AG04450 (cell line): ENCODE results near the gene TPSB2. TPM values are rescaled to one million over a fixed set of nuclear protein-coding genes. Genes with fewer than 3 reads are reported as not detected.

Source experiments
- CTCF ChIA-PET: fragments of 300-600, 350-600 bp; formaldehyde crosslinking; extraction: SDS; loops from one replicate; lab custom pipeline; 2022; ENCODE audit warnings: antibody characterized with exemption, inconsistent platforms; lab: Charles Lee
- POLR2A ChIA-PET: fragments of 350-600 bp; formaldehyde crosslinking; extraction: SDS; loops from one replicate; lab custom pipeline; 2021; ENCODE audit warnings: antibody characterized with exemption, inconsistent platforms; lab: Yijun Ruan, JAX
- DNase-seq: peaks from one replicate; pipeline ENCODE4 v3.0.0-alpha.2; 2011; ENCODE audit warnings: low read depth, low spot score
- H3K27ac ChIP-seq: one replicate; pipeline ENCODE4 v1.5.1; 2012; ENCODE audit warnings: low read depth, low read length, control low read depth
- H3K27me3 ChIP-seq: one replicate; pipeline ENCODE4 v1.6.0; 2012; ENCODE audit warnings: low read length; ENCODE audit not compliant: control insufficient read depth, insufficient read depth
- H3K4me3 ChIP-seq: 2 replicates; pipeline ENCODE4 v1.5.1; 2011; ENCODE audit warnings: mild to moderate bottlenecking, low read depth, low read length, control low read depth
- H3K9me3 ChIP-seq: 2 replicates; pipeline ENCODE4 v1.5.1; 2012; ENCODE audit warnings: low read length; ENCODE audit not compliant: control insufficient read depth, insufficient read depth
- CTCF ChIP-seq: IDR thresholded peaks from 2 replicates; pipeline ENCODE4 v1.5.1; 2011; ENCODE audit warnings: low read depth, low read length, control low read depth, inconsistent platforms
- polyA plus RNA-seq: library from polyadenylated mRNA; depleted of rRNA; stranded (reverse); fragments of >200 nt; gene quantifications from 2 replicates; pipeline ENCODE4 v1.2.3, GENCODE V29; 2011

TPSB2 gene
- polyA plus RNA-seq, 1 experiment, result not detected

GRCh38 chr16:1211451-1212268 is 18.3 kb downstream of the TPSB2 start:
- H3K27me3 ChIP-seq, result no peaks in the 10 kb centered on the region
- TF ChIP-seq CTCF, result no peak
- no peak overlapping the region for H3K27ac ChIP-seq
- peaks cover 34% of the 10 kb centered on the region; the same call in 1 of the 2 replicates for H3K9me3 ChIP-seq
- H3K4me3 ChIP-seq, result no peak overlapping the region
- DNase-seq, result no peak
- ChIA-PET POLR2A (no interaction called here), CTCF (no interaction called here)

GRCh38 chr16:1210461-1210860 is 19.5 kb downstream of the TPSB2 start:
- no peak for DNase-seq
- no peak overlapping the region for H3K4me3 ChIP-seq
- H3K27me3 ChIP-seq, result no peaks in the 10 kb centered on the region
- peaks cover 34% of the 10 kb centered on the region; the same call in 1 of the 2 replicates for H3K9me3 ChIP-seq
- ChIA-PET CTCF (no interaction called here), POLR2A (no interaction called here)
- H3K27ac ChIP-seq, result no peak overlapping the region
- no peak for TF ChIP-seq CTCF

GRCh38 chr16:1209081-1209480 is 20.9 kb downstream of the TPSB2 start:
- no peak overlapping the region for H3K27ac ChIP-seq
- TF ChIP-seq CTCF, result no peak
- H3K4me3 ChIP-seq, result no peak overlapping the region
- peaks cover 34% of the 10 kb centered on the region; the same call in 1 of the 2 replicates for H3K9me3 ChIP-seq
- DNase-seq, result no peak
- CTCF ChIA-PET, result interaction anchor here (0.8 kb wide), 1 partner anchor 103 kb away, joined by 3 read pairs; no protein-coding TSS in a partner anchor
- POLR2A ChIA-PET, result no interaction called here
- H3K27me3 ChIP-seq, result no peaks in the 10 kb centered on the region

- Histone ChIP-seq H3K4me3 (no peak overlapping the region), H3K9me3 (peaks cover 33% of the 10 kb centered on the region; the same call in 1 of the 2 replicates), H3K27ac (no peak overlapping the region), H3K27me3 (no peaks in the 10 kb centered on the region)
- ChIA-PET CTCF (no interaction called here), POLR2A (no interaction called here)
- DNase-seq, result no peak
- TF ChIP-seq CTCF, result no peak
Measured at GRCh38 chr16:1208239-1208830, 21.6 kb downstream of the TPSB2 start.

GRCh38 chr16:1206786-1207185 is 23.2 kb downstream of the TPSB2 start:
- TF ChIP-seq CTCF, result no peak
- DNase-seq, result no peak
- ChIA-PET POLR2A (no interaction called here), CTCF (no interaction called here)
- Histone ChIP-seq H3K9me3 (peaks cover 28% of the 10 kb centered on the region; the same call in 1 of the 2 replicates), H3K27me3 (no peaks in the 10 kb centered on the region), H3K4me3 (no peak overlapping the region), H3K27ac (no peak overlapping the region)
